Measurements from ENCODE around the gene PPP1R12B.
A peak's percentile ranks its signal among the peaks of the same experiment; 100 is the strongest.

The PPP1R12B gene

GRCh38 chr1:202348509-202349205 lies at the start of gene PPP1R12B:
TSS of gene PPP1R12B (plus strand) at chr1:202348699. CDS start at chr1:202348852, 153 bp downstream.
- DNase-seq (ENCODE audit: low spot score), result peak; percentile 99

- no peak for DNase-seq (ENCODE audit: low spot score)
Measured at GRCh38 chr1:202302166-202302565, 46.3 kb upstream of the PPP1R12B start.

- DNase-seq (ENCODE audit: low spot score), result peak; percentile 34
Measured at GRCh38 chr1:202304375-202304774, 44.1 kb upstream of the PPP1R12B start.

GRCh38 chr1:202305168-202305567 lies 43.3 kb upstream of the PPP1R12B start:
- DNase-seq (ENCODE audit: low spot score), result no peak

- DNase-seq (ENCODE audit: low spot score), result peak; percentile 55
Measured at GRCh38 chr1:202306535-202307345, 41.8 kb upstream of the PPP1R12B start.

GRCh38 chr1:202310071-202310725 lies 38.3 kb upstream of the PPP1R12B start:
- no peak for DNase-seq (ENCODE audit: low spot score)

- DNase-seq (ENCODE audit: low spot score), result no peak
Measured at GRCh38 chr1:202310746-202311145, 37.8 kb upstream of the PPP1R12B start.

- no peak for DNase-seq (ENCODE audit: low spot score)
Measured at GRCh38 chr1:202311875-202312635, 36.4 kb upstream of the PPP1R12B start.

GRCh38 chr1:202315576-202316168 lies 32.8 kb upstream of the PPP1R12B start:
- DNase-seq (ENCODE audit: low spot score), result peak; percentile 86

- DNase-seq (ENCODE audit: low spot score), result no peak
Measured at GRCh38 chr1:202316186-202316585, 32.3 kb upstream of the PPP1R12B start.

GRCh38 chr1:202317941-202318925 lies 30.3 kb upstream of the PPP1R12B start:
- DNase-seq (ENCODE audit: low spot score), result no peak

- no peak for DNase-seq (ENCODE audit: low spot score)
Measured at GRCh38 chr1:202319381-202320080, 29.0 kb upstream of the PPP1R12B start.

- no peak for DNase-seq (ENCODE audit: low spot score)
Measured at GRCh38 chr1:202320081-202320405, 28.5 kb upstream of the PPP1R12B start.

GRCh38 chr1:202323731-202324130 lies 24.8 kb upstream of the PPP1R12B start:
- no peak for DNase-seq (ENCODE audit: low spot score)

GRCh38 chr1:202324646-202325045 lies 23.9 kb upstream of the PPP1R12B start:
- DNase-seq (ENCODE audit: low spot score), result no peak

GRCh38 chr1:202329891-202330290 lies 18.6 kb upstream of the PPP1R12B start:
- no peak for DNase-seq (ENCODE audit: low spot score)

GRCh38 chr1:202333861-202334260 lies 14.6 kb upstream of the PPP1R12B start:
- no peak for DNase-seq (ENCODE audit: low spot score)

- peak; percentile 24 for DNase-seq (ENCODE audit: low spot score)
Measured at GRCh38 chr1:202343652-202344349, 4.7 kb upstream of the PPP1R12B start.

- DNase-seq (ENCODE audit: low spot score), result no peak
Measured at GRCh38 chr1:202348005-202348508, 442 bp upstream of the PPP1R12B start.

Data from Ammon's horn (tissue), 1 donor.